GM21360 (cell line): Measurements from ENCODE around the gene SCGB1A1.
"Not testable (repeated sequence)": the region's sequence is repeated elsewhere in the genome, so short reads cannot be mapped to it uniquely, and the experiment has no call there.

Experiments
- ATAC-seq: cut with Tn5 transposase; IDR thresholded peaks from one replicate; pipeline ENCODE4 v1.9.1; 2021; ENCODE audit warnings: mild to moderate bottlenecking, moderate library complexity; ENCODE audit not compliant: unreplicated experiment

The SCGB1A1 gene, protein sequence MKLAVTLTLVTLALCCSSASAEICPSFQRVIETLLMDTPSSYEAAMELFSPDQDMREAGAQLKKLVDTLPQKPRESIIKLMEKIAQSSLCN

DNA sequence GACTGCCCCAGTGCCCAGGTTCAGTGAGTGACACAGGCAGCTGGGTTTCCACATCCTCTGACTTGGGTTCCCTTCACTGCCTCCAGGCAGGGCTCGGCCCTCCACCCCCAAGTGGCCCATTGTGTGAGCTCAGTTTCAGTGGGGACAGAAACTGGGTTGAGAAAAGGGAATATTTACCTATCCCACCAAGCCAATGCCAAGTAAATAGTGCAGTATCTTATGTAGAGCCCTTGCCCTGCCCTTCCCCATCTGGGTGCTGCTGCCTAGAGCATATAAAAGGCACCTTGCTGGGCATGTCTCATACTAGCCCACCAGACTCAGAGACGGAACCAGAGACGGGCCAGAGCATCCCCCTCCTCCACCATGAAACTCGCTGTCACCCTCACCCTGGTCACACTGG is at the start of gene SCGB1A1:
Gene SCGB1A1, plus strand, starts transcription at position 301 of the 400 bp plus-strand sequence. Its CDS starts 63 bp downstream, at position 364.
- no peak for ATAC-seq

DNA sequence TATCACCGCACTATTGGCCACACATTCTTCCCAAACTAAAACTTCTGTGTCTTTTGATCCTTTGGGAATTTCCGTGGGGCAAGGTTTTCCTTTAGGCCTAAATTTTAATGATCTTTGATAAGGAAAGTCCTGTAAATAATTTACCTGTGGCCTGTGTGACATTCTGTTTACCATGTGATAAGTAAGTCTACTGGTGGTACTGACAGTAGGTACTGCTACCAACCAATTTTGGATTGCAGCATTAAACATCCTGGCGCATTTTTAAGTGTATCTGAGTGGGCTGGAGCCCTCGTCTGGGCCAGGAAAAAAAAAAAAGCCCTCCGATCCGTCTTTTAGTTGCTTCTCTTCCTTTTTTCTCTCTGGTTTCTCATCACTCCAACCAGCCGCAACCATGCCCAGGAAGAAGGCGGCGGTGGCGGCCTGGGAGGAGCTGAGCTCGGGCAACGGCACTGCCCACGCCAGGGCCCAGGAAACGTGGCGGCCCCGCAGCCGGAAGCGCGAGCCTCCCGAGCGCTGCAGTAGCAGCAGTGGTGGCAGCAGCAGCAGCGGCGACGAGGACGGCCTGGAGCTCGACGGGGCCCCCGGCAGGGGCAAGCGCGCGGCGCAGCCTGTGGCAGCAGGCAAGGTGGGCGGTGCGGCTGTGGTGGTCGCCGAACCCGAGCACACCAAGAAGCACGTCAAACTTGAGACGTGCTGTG is 47.9 kb upstream of the SCGB1A1 start:
- no peak for ATAC-seq

DNA sequence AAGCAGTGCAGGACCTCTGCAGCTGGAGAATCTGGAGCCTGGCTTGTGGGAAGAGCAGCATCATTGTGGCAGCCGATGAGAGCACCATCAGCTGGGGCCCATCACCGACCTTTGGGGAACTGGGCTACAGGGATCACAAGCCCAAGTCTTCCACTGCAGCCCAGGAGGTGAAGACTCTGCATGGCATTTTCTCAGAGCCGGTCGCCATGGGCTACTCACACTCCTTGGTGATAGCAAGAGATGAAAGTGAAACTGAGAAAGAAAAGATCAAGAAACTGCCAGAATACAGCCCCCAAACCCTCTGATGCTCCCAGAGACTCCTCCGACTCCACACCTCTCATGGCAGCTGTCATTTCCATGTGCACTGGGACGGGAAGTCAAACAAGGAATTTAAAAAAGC is 46.0 kb upstream of the SCGB1A1 start:
- no peak for ATAC-seq

- no peak for ATAC-seq
These were observed 45.2 kb upstream of the SCGB1A1 start for GRCh38 chr11:62373464-62374119.

DNA sequence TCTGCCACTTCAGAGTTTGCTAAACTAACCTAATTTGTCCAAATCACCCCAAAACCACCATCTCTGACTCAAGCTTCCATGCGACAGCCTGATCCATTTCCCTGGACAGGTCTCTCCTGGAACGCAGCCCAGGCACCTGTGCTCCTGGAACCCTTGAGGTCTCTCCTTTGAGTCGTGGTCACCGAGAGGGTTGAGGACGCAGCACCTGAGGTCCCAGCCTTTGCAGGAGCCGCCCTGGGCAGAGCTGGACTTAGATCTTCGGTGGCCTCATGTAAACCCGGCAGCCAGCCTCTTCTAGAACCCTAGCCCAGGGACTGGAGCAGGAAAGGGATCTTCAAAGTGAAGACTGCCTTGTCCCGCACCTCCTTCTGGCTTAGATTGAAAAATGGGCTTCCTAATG is 44.0 kb upstream of the SCGB1A1 start:
- no peak for ATAC-seq

GRCh38 chr11:62378459-62379063 is 40.3 kb upstream of the SCGB1A1 start:
- not testable (repeated sequence) for ATAC-seq

DNA sequence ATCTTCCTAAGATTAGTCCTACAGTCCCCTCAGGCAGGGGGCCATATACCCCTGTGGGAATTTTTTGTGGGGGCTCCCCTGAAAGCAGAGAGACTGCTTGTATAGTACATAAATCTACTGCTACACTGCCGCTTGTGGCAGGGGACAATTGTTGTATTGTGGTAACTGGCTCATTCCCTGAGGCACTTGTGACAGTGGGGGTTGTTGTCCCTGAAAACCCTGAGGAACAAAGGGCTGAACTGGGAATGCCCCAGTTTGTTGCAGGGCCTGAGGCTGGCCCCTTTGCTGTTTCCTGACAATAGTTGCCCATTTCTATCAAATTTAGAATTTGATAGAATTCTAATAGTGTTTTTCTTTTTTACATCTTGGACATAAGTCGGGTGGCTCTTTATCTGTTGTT is 39.2 kb upstream of the SCGB1A1 start:
- not testable (repeated sequence) for ATAC-seq

- ATAC-seq = not testable (repeated sequence)
These were observed 38.0 kb upstream of the SCGB1A1 start for GRCh38 chr11:62380821-62381245.

- ATAC-seq = no peak
These were observed 35.0 kb upstream of the SCGB1A1 start for GRCh38 chr11:62383822-62384221.

DNA sequence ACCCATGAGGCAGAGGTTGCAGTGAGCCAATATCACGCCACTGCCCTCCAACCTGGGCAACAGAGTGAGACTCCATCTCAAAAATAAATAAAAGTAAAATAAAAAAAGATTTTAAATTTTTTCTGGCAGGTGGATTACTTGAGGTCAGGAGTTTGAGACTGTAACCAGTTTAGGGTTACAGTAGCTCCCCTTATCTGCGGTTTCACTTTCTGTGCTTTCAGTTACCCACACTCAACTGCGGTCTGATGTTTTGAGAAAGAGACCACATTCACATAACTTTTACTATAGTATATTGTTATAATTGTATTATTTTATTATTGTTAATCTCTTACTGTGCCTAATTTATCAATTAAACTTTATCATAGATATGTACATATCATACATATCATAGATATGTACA is 32.8 kb upstream of the SCGB1A1 start:
- not testable (repeated sequence) for ATAC-seq

GRCh38 chr11:62387381-62387780 is 31.5 kb upstream of the SCGB1A1 start:
- no peak for ATAC-seq

GRCh38 chr11:62388999-62389398 is 29.8 kb upstream of the SCGB1A1 start:
- ATAC-seq = no peak

DNA sequence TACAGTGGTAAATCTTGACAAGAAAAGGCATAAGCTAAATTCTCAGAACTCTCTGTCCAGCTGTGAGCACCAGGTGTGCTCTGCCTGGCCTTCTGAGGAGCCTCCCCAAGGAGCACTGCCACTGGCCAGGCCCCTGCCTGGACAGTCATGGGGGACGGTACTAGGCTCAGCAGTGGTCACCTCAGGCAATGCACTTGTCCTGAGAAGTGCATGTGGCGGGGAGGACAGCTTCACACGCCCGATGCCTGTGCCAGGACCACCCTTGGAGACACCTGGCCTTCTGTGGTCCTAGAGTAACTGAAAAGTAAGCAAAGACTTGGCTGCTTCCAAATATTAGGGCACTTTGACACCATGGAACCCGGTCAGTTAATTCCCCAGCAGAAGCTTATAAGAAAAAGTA is 28.6 kb upstream of the SCGB1A1 start:
- no peak for ATAC-seq

- no peak for ATAC-seq
These were observed 28.1 kb upstream of the SCGB1A1 start for GRCh38 chr11:62390722-62391121.

- ATAC-seq = no peak
These were observed 27.0 kb upstream of the SCGB1A1 start for GRCh38 chr11:62391642-62392425.

DNA sequence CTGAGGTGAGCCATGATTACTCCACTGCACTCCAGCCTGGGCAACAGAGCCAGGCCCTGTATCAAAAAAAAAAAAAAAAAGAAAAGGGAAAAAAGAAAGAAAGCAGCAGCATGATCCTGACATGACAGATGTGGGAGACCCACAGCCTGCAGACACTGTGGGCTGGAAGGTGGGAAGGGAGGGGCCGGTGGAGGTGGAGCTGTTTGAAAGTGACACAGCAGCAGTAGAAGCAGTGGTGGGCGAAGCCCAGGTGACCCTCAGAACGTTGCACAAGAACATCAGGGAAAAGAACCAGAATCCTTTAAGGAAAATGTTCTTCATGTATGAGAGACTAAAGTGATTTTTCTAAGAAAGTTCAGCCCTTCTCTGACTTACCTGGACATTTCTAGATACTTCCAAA is 26.3 kb upstream of the SCGB1A1 start:
- no peak for ATAC-seq

DNA sequence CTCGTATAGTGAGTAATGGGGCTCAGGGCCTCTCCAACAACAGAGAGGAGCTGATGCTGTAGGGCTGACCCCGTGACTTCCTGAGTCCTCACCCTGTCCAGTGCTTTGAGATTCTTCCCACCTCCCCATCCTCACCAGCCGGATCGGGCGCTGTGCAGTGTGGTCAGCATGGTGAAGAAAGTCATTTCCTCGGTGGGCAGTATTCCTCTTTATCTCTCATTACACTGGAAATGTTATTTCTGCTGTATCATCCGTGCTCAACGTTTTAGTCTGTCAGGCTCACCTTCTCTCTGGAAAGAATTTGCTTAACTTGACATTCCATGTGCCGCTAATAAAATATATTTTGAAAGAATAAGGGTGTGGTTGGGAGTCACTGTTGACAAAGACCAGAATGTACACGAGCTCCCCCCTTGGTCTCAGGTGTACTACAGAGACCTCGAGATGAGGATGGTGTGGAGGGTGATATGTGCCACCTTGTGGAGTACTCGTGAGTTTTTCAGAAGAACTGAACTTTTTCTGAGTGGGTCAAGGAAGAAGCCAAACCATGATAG is 25.7 kb upstream of the SCGB1A1 start:
- no peak for ATAC-seq

- ATAC-seq = no peak
These were observed 25.1 kb upstream of the SCGB1A1 start for GRCh38 chr11:62393735-62394134.

DNA sequence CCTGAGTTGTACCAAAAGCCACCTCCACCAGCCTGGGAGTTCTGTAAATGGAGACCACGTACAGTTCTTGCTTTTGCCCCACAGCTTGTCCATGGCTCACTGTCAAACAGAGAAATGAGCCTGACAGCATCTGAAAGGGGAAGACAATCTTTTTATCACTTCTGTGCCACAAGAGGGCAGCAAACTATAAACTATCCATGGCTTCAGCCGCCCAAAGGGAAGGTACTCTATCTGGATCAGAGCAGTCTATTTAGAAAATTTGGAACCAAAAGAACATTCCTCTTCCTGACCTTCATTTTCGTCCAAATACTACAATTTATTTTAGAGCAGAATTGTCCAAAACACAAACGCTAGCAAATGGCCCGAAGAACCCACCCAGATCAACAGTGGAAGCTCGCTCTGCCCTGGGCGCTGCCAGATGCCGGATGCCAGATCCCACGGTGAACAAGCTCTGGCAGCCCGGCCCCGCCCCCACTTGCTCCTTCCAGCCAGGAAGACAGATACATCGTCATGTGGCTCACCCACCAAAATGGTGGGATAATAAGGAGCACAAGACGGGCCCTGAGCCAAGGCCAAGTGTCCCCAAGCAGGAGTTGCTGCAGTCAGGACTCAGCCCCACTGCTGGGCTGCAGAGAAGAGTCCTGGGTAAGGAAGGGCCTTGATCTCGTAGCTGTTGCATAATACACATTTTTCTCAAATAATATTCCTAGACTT is 23.9 kb upstream of the SCGB1A1 start:
- no peak for ATAC-seq

DNA sequence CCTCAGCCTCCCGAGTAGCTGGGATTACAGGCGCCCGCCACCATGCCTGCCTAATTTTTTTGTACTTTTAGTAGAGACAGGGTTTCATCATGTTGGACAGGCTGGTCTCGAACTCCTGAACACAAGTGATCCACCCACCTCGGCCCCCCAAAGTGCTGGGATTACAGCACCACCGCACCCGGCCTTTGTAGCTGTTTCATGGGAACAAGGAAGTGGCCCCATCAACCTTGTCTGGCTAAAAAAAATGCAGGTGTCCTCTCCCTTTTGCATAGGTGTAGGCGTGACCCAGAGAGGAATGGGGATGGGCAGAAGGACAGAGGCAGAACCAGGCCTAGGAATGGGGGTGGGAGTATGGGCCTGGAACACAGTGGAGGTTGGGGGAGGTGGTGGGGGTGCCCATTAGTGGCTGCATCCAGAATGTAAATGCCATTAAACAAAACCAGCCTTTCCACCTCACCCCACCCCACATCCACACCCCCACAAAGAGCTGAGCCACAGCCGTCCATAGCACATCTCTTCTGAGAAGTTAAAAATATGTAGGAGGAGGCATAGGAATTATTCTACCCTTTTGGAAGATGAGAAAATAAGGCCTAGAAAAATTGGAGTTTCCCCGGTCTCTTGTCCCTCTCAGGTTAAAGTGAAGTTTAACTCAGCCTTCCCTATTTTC is 22.8 kb upstream of the SCGB1A1 start:
- ATAC-seq = no peak
